GM12878 (cell line): ENCODE measurements around the gene C1orf174. TPM values are rescaled to one million over a fixed set of nuclear protein-coding genes. Genes with fewer than 3 reads are reported as not detected.
A peak's percentile ranks its signal among the peaks of the same experiment; 100 is the strongest.

Experiments used
- ATAC-seq: fragments of 200-7000 bp; cut with Tn5 transposase; 3 replicates; pipeline ENCODE4 v1.9.1; 2020; ENCODE audit warnings: mild to moderate bottlenecking, moderate library complexity
- BruUV-seq: library from RNA; stranded (reverse); fragments of 400-500 nt; replicated peaks from 2 replicates; lab custom pipeline; 2021; lab: Mats Ljungman, UMichigan
- CTCF ChIA-PET: fragments of 300-600 bp; sonication (Branson Sonifier 250); formaldehyde crosslinking; extraction: SDS; loops from one replicate; lab custom pipeline; 2021; ENCODE audit warnings: inconsistent platforms; lab: Yijun Ruan, JAX
- POLR2A ChIA-PET: fragments of 350-600 bp; formaldehyde crosslinking; extraction: SDS; loops from one replicate; lab custom pipeline; 2021; ENCODE audit warnings: inconsistent platforms; lab: Charles Lee
- RAD21 ChIA-PET: fragments of 300-600 bp; sonication (Branson Sonifier 250); formaldehyde crosslinking; loops from one replicate; lab custom pipeline; 2023; ENCODE audit warnings: antibody characterized with exemption; ENCODE audit not compliant: unreplicated experiment; lab: Charles Lee
- SMC1A ChIA-PET: fragments of 300-600 bp; sonication (Branson Sonifier 250); formaldehyde crosslinking; loops from one replicate; lab custom pipeline; 2023; ENCODE audit not compliant: unreplicated experiment, uncharacterized antibody; lab: Charles Lee
- DNase-seq: peaks from one replicate; pipeline ENCODE4 v3.0.0-alpha.2; 2011; ENCODE audit warnings: low read depth, low spot score
- FAIRE-seq: peaks from 3 replicates; lab custom pipeline; 2011; peaks lifted over from hg19 to GRCh38; lab: Jason Lieb, UNC
- H2AFZ ChIP-seq: 2 replicates; pipeline ENCODE4 v1.6.0; 2011; ENCODE audit warnings: low read depth, low read length, control low read depth; ENCODE audit not compliant: control insufficient read depth
- H3K27ac ChIP-seq: 2 replicates; pipeline ENCODE4 v1.5.1; 2011; ENCODE audit warnings: control low read depth; ENCODE audit not compliant: control insufficient read depth, insufficient read depth
- H3K27me3 ChIP-seq, 2 experiments: replicated peaks in 1 of 2; 2 replicates each; pipeline versions ENCODE4 v1.6.0 to v1.6.1; 2011; ENCODE audit warnings: low read length in 1 of 2; ENCODE audit not compliant: control insufficient read depth in 2 of 2, insufficient read depth in 2 of 2
- H3K36me3 ChIP-seq, 2 experiments: 2 replicates each; pipeline ENCODE4 v1.5.1; 2011; ENCODE audit warnings: low read length in 1 of 2; ENCODE audit not compliant: control insufficient read depth in 2 of 2, insufficient read depth in 2 of 2
- H3K4me1 ChIP-seq: 2 replicates; pipeline ENCODE4 v1.6.1; 2011; ENCODE audit warnings: mild to moderate bottlenecking, low read length, moderate library complexity, mixed read lengths; ENCODE audit not compliant: control insufficient read depth, insufficient read depth
- H3K4me2 ChIP-seq: 2 replicates; pipeline ENCODE4 v1.6.0; 2011; ENCODE audit warnings: control low read depth; ENCODE audit not compliant: control insufficient read depth, insufficient read depth
- H3K4me3 ChIP-seq: fragments of 200-600 bp; sonication (generic); 2 replicates; pipeline ENCODE4 v1.5.1; 2016
- H3K79me2 ChIP-seq: 2 replicates; pipeline ENCODE4 v1.6.0; 2011; ENCODE audit warnings: low read length; ENCODE audit not compliant: control insufficient read depth, insufficient read depth
- H3K9ac ChIP-seq: 2 replicates; pipeline ENCODE4 v1.8.0; 2011; ENCODE audit warnings: low read length, control low read depth, mixed read lengths; ENCODE audit not compliant: control insufficient read depth, insufficient read depth
- H3K9me3 ChIP-seq: replicated peaks from 3 replicates; pipeline ENCODE4 v1.5.1; 2011; ENCODE audit warnings: mild to moderate bottlenecking, low read length; ENCODE audit not compliant: control insufficient read depth, insufficient read depth
- H4K20me1 ChIP-seq: 2 replicates; pipeline ENCODE4 v1.6.0; 2011; ENCODE audit not compliant: control insufficient read depth, insufficient read depth
- NFYB ChIP-seq: IDR thresholded peaks from 2 replicates; pipeline ENCODE4 v1.6.1; 2011; ENCODE audit warnings: low read depth, mild to moderate bottlenecking, low read length, improper control_type of control experiment, moderate library complexity; ENCODE audit not compliant: insufficient read depth
- RAD21 ChIP-seq: IDR thresholded peaks from 2 replicates; pipeline ENCODE4 v1.6.1; 2011; ENCODE audit warnings: mild to moderate bottlenecking, low read depth, low read length, moderate library complexity; ENCODE audit not compliant: insufficient read depth
- SKIL ChIP-seq: fragments of 450-650 bp; IDR thresholded peaks from 2 replicates; pipeline ENCODE4 v1.6.1; 2017; ENCODE audit warnings: mild to moderate bottlenecking, low read depth, inconsistent platforms; ENCODE audit not compliant: poor library complexity, severe bottlenecking
- SMAD5 ChIP-seq: IDR thresholded peaks from 2 replicates; pipeline ENCODE4 v1.6.1; 2016; ENCODE audit warnings: antibody characterized with exemption, low read depth
- WGBS: methylation state at CpG from one replicate; pipeline ENCODE4 v1.1.6; 2016; ENCODE audit warnings: low lambda C conversion rate; ENCODE audit not compliant: insufficient replicate concordance, insufficient coverage; ENCODE audit errors: missing lambda C conversion rate; 5-methylcytosine and 5-hydroxymethylcytosine counted together
- in situ Hi-C: fragments of 300-500 bp; cut with MboI; formaldehyde crosslinking; loops from 9 replicates; pipeline ENCODE4 v1.14.3; 2018; ENCODE audit warnings: mixed read lengths
- intact Hi-C: fragments of 100-400 bp; cut with micrococcal nuclease; formaldehyde crosslinking; loops from one replicate; pipeline ENCODE4 v1.14.2; 2022; ENCODE audit not compliant: unreplicated experiment
- polyA plus RNA-seq, 11 experiments: library from polyadenylated mRNA; depleted of rRNA in 4 of 11; unstranded in 6 of 11; stranded (reverse) in 5 of 11; fragments of >200 nt; fragmentation: Nextera tagmentation in 4 of 11; fragmentation: Illumina TruSeq in 1 of 11; extraction: Ambion mirVana in 4 of 11; extraction: Trizol in 1 of 11; gene quantifications; 1 replicate in 1 of 11; 2 replicates in 10 of 11; pipeline versions ENCODE4 v1.2.1 to v1.2.3, GENCODE V29; 2011 to 2016; ENCODE audit warnings: inconsistent platforms in 2 of 11, missing spikeins in 2 of 11, low read depth in 1 of 11
- total RNA-seq, 4 experiments: library from RNA; depleted of rRNA in 3 of 4; stranded (reverse); fragments of >200 nt in 3 of 4; fragmentation: Illumina TruSeq in 1 of 4; extraction: Trizol in 1 of 4; gene quantifications; 2 replicates each; pipeline versions ENCODE4 v1.2.1 to v1.2.3, GENCODE V29; 2013 to 2021

The C1orf174 gene
- total and polyA plus RNA-seq, 10 of the 15 experiments (the other 5 are each of a cell fraction or from before 2014, with no cell fraction given) = 17.5 to 35.4 (median 25.1) TPM

DNA sequence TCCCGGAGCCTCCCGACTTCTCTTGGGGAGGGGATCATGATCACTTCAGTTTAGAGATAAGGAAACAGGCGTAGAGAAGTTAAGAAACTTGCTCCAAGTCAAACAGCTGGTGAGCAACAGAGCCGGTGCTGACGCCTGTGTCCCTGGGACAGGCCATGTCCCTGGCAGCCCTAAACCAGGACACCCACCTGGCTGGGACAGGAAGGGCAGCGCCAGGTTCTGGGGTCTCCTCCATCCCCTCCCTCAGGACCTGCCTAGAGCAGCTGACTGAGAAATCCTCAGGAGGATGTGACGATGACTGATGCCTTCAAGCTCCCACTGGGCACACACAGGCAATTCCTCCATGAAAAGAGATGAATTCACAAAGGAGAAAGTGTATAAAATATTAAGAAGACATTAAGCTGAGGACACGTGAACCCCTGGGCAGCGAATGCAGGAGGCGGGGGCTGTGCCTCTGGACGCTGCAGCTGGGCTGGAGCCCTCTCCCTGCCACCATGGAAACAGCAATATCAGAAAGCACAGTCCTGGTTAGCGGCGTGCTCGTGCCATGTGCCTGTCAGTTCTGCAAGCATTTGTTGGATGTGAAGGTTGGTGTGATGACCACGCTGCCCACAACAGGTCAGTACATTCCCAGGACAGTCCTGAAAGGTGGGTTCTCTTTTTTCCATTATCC, 40.1 kb upstream of the C1orf174 start (continued):
- no peak for TF ChIP-seq SMAD5
- TF ChIP-seq SKIL = no peak
- TF ChIP-seq, all 136 proteins: peak for 0

- Histone ChIP-seq H3K27ac (no peak overlapping the region), H3K9ac (no peak overlapping the region), H3K4me3 (no peak overlapping the region), H3K4me1 (no peaks in the 10 kb centered on the region), H2AFZ (no peak overlapping the region), H4K20me1 (no peaks in the 10 kb centered on the region), H3K79me2 (no peaks in the 10 kb centered on the region), H3K9me3 (no peaks in the 10 kb centered on the region; the same call in 2 of the 3 replicates), H3K27me3 (no peaks in the 10 kb centered on the region; a peak in 1 of 4 replicates), H3K4me2 (no peak overlapping the region), H3K36me3 (no peaks in the 10 kb centered on the region)
- in situ Hi-C loops (no loop called here), intact Hi-C loops (no loop called here)
- ChIA-PET SMC1A (no interaction called here), POLR2A (no interaction called here), CTCF (interaction anchor here (1.1 kb wide), 1 partner anchor 32 kb away, joined by 3 read pairs; no protein-coding TSS in a partner anchor), RAD21 (no interaction called here)
- 31% methylated on average over 12 of the region's 12 CpGs for WGBS
- DNase-seq = no peak
- no TSS peak for BruUV-seq
- ATAC-seq = no peak
- FAIRE-seq = no peak
- TF ChIP-seq NFYB (peak; percentile 41; the same call in 1 of the 2 replicates), RAD21 (no peak)
These were observed 39.4 kb upstream of the C1orf174 start for GRCh38 chr1:3939242-3940080.
